Esophagus squamous epithelium (tissue), 5 donors: ENCODE measurements around the gene LONRF3. TPM values are rescaled to one million over a fixed set of nuclear protein-coding genes. Genes with fewer than 3 reads are reported as not detected.

ENCODE experiments used
- DNase-seq: peaks from one replicate; lab custom pipeline; 2025; lab: John Stamatoyannopoulos, UW
- H3K27ac ChIP-seq, 4 donors: fragments of 200-600 bp; sonication (generic); one replicate each; pipeline ENCODE4 v1.5.1; 2016 to 2019; ENCODE audit warnings: mild to moderate bottlenecking in 1 of 4
- H3K27me3 ChIP-seq, 4 donors: fragments of 200-600 bp; sonication (generic); 1 replicate in 3 of 4; 2 replicates in 1 of 4; pipeline versions ENCODE4 v1.5.1 to v1.6.0; 2017 to 2021; ENCODE audit warnings: antibody characterized with exemption in 1 of 4
- H3K36me3 ChIP-seq, 3 donors: fragments of 200-600 bp; sonication (generic); one replicate each; pipeline ENCODE4 v1.5.1; 2016 to 2019
- H3K4me1 ChIP-seq, 3 donors: fragments of 200-600 bp; sonication (generic); one replicate each; pipeline ENCODE4 v1.5.1; 2017 to 2019
- H3K4me3 ChIP-seq, 4 donors: fragments of 200-600 bp; sonication (generic); 1 replicate in 3 of 4; 2 replicates in 1 of 4; pipeline ENCODE4 v1.5.1; 2016 to 2019; ENCODE audit warnings: mild to moderate bottlenecking in 2 of 4, moderate library complexity in 1 of 4
- H3K9me3 ChIP-seq, 3 donors: fragments of 200-600 bp; sonication (generic); one replicate each; pipeline ENCODE4 v1.5.1; 2016 to 2019
- CTCF ChIP-seq, 6 experiments: fragments of 450-650 bp in 4 of 6; fragments of 200-600 bp in 2 of 6; sonication (generic) in 2 of 6; IDR thresholded peaks; one replicate each; pipeline ENCODE4 v1.5.1; 2016 to 2019; ENCODE audit warnings: antibody characterized with exemption in 6 of 6, mild to moderate bottlenecking in 4 of 6, moderate library complexity in 4 of 6
- POLR2A ChIP-seq, 4 donors: fragments of 450-650 bp; IDR thresholded peaks; one replicate each; pipeline ENCODE4 v1.6.1; 2017; ENCODE audit warnings: antibody characterized with exemption in 4 of 4, mild to moderate bottlenecking in 4 of 4, moderate library complexity in 3 of 4
- WGBS, 2 donors: methylation state at CpG; one replicate each; pipeline ENCODE4 v1.1.5; 2018; 5-methylcytosine and 5-hydroxymethylcytosine counted together
- intact Hi-C: fragments of 100-400 bp; cut with DNase I; formaldehyde crosslinking; loops from one replicate; pipeline ENCODE4 v1.15.0; 2022
- total RNA-seq, 4 donors: library from RNA; depleted of rRNA; stranded (reverse); fragments of >200 nt; gene quantifications; one replicate each; pipeline ENCODE4 v1.1.0, GENCODE V29; 2016
- donor health status: DM: yes; HTN: yes; CAD: no.

Gene LONRF3
- total RNA-seq, 4 donors from 2014 or later = 0.27 to 4.8 (median 1.2) TPM

DNA sequence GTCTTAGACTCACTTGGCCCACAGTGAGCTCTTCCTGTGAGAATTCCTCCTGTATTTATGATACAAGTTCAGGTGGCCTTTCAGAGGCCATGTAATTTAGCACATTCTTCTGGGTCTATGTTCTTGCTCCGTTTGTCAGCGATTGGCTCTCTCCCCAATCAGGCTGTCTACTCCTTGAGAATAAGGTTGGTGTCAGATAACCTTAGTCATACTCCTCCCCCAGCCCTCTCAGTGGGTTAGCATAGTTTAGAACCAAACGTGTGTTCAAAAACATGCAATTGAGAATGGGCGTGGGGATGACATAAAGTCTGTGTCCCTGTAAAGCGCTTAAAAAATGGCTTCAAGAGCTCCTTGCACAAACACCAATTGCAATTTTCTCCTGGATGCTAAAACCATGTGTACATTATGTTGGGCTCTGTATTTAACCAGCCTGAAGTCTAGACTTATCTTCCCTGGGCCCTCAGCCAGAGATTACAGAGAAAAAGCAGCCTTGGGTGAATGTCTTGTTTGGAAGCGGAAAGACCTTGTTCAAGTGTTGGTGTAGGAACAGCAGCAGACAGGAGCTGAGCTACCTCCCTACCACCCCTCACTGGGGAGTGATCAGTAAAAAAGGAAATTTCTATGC lies 88.4 kb downstream of the LONRF3 start:
- no peak overlapping the region for H3K4me3 ChIP-seq
- H3K36me3 ChIP-seq = no peaks in the 10 kb centered on the region
- no peaks in the 10 kb centered on the region for H3K4me1 ChIP-seq
- H3K27ac ChIP-seq = no peak overlapping the region
- no peaks in the 10 kb centered on the region for H3K9me3 ChIP-seq
- intact Hi-C loops = no loop called here
- TF ChIP-seq POLR2A (IDR thresholded peaks at IDR 0.05) (no peak), CTCF (IDR thresholded peaks at IDR 0.05) (no peak)
- no peaks in the 10 kb centered on the region for H3K27me3 ChIP-seq
- DNase-seq = no peak
- 63 to 75% methylated on average over 3 to 6 of the region's 6 CpGs for WGBS, 2 donors

GRCh38 chrX:119063428-119063827 lies 89.0 kb downstream of the LONRF3 start:
- no peak for DNase-seq
- intact Hi-C loops = no loop called here
- Histone ChIP-seq H3K9me3 (no peaks in the 10 kb centered on the region), H3K27ac (no peak overlapping the region), H3K4me3 (no peak overlapping the region), H3K4me1 (no peaks in the 10 kb centered on the region), H3K27me3 (no peaks in the 10 kb centered on the region), H3K36me3 (no peaks in the 10 kb centered on the region)
- TF ChIP-seq CTCF (IDR thresholded peaks at IDR 0.05) = no peak
- TF ChIP-seq POLR2A (IDR thresholded peaks at IDR 0.05) = no peak
- WGBS, 2 donors = 87 to 89% methylated on average over 6 to 7 of the region's 7 CpGs

GRCh38 chrX:119067023-119067739 lies 92.8 kb downstream of the LONRF3 start:
- intact Hi-C loops = no loop called here
- Histone ChIP-seq H3K4me1 (no peaks in the 10 kb centered on the region), H3K4me3 (no peak overlapping the region), H3K36me3 (no peaks in the 10 kb centered on the region), H3K9me3 (no peaks in the 10 kb centered on the region), H3K27ac (no peak overlapping the region), H3K27me3 (no peaks in the 10 kb centered on the region)
- TF ChIP-seq POLR2A (IDR thresholded peaks at IDR 0.05) = no peak
- TF ChIP-seq CTCF (IDR thresholded peaks at IDR 0.05) = peak in 5 of 6 experiments; percentile 35 to 63 (median 52)
- DNase-seq = no peak
- 0 to 9% methylated on average over 6 to 7 of the region's 7 CpGs for WGBS, 2 donors

Other genes starting within 250 kb of the LONRF3 start
- 10 to 100 TPM; 44.1 to 69.6 (median 56.7) TPM for gene IL13RA1, start 247.0 kb upstream of the LONRF3 start, total RNA-seq
- gene ZCCHC12, start 150.8 kb upstream of the LONRF3 start, total RNA-seq = not detected
- gene CT47C1, start 98.4 kb downstream of the LONRF3 start, total RNA-seq = not detected
- not detected for gene KIAA1210, start 153.2 kb downstream of the LONRF3 start, total RNA-seq